GM08714 (cell line): ENCODE measurements around the gene RALB.
"Not testable (repeated sequence)": the region's sequence is repeated elsewhere in the genome, so short reads cannot be mapped to it uniquely, and the experiment has no call there.

Experiments
- H3K4me3 ChIP-seq: fragments of 200-500 bp; sonication (Bioruptor generic); 2 replicates; pipeline ENCODE4 v1.5.1; 2014; ENCODE audit warnings: mild to moderate bottlenecking, low read length, inconsistent platforms
- ZNF274 ChIP-seq: IDR thresholded peaks from 2 replicates; pipeline ENCODE4 v1.6.1; 2012; ENCODE audit warnings: mild to moderate bottlenecking, low read depth, low read length

The RALB gene

GRCh38 chr2:120258196-120258595 is 5.5 kb downstream of the RALB start:
- no peak for TF ChIP-seq ZNF274
- H3K4me3 ChIP-seq = no peak overlapping the region

GRCh38 chr2:120259939-120260338 is 7.3 kb downstream of the RALB start:
- not testable (repeated sequence) for H3K4me3 ChIP-seq

- no peak for TF ChIP-seq ZNF274
- no peak overlapping the region for H3K4me3 ChIP-seq
Observed at GRCh38 chr2:120260736-120261135, 8.1 kb downstream of the RALB start.

GRCh38 chr2:120261387-120262006 is 8.8 kb downstream of the RALB start:
- H3K4me3 ChIP-seq = no peak overlapping the region
- TF ChIP-seq ZNF274 = no peak

DNA sequence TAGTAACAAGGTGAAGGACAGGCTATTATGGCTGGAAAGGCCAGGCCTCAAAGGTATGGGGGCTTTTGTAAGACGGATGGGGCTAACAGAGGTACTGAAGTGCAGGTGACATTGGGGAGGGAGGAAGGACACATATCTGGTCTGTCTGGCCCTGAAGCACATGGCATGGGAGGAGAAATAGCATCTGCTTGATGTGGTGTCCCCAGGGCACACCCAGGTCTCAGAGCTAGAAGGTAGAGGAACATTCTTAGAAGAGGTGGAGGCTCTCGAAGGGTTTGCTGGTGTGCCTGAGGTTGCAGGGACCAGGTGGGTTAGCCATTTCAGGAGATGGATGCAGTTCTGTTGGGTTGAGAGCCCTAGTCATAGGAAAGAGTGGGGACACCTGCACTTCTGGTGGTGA is 9.5 kb downstream of the RALB start:
- no peak for TF ChIP-seq ZNF274
- H3K4me3 ChIP-seq = no peak overlapping the region

- no peak overlapping the region for H3K4me3 ChIP-seq
- no peak for TF ChIP-seq ZNF274
Observed at GRCh38 chr2:120262761-120263428, 10.2 kb downstream of the RALB start.

GRCh38 chr2:120265006-120265405 is 12.4 kb downstream of the RALB start:
- TF ChIP-seq ZNF274 = no peak
- no peak overlapping the region for H3K4me3 ChIP-seq

DNA sequence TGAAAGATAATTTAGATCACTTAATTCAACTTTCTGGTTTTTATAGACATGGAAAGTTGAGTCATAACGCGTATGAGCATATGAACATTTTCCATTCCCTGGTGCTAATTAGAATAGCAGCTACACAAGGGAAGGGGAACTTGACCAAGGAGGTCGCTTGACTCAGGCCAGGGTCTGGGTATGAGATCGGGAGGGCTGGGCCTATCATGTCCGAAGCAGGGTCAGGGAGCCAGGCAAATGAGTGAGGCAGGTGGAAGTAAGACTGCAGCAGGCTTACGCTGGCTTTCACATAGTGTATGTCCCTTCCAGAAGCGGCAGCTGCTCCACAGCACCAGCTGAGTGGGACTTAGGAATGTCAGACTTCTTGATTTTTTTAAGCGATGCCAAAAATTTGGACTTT is 14.7 kb downstream of the RALB start:
- no peak for TF ChIP-seq ZNF274
- H3K4me3 ChIP-seq = no peak overlapping the region

GRCh38 chr2:120269076-120269744 is 16.6 kb downstream of the RALB start:
- no peak overlapping the region for H3K4me3 ChIP-seq
- no peak for TF ChIP-seq ZNF274

- H3K4me3 ChIP-seq = no peak overlapping the region
- TF ChIP-seq ZNF274 = no peak
Observed at GRCh38 chr2:120269816-120270215, 17.2 kb downstream of the RALB start.

- no peak overlapping the region for H3K4me3 ChIP-seq
- no peak for TF ChIP-seq ZNF274
Observed at GRCh38 chr2:120271711-120272379, 19.2 kb downstream of the RALB start.

- no peak for TF ChIP-seq ZNF274
Observed at GRCh38 chr2:120272763-120273481, 20.3 kb downstream of the RALB start.

GRCh38 chr2:120275617-120276400 is 23.2 kb downstream of the RALB start:
- TF ChIP-seq ZNF274 = no peak
- no peak overlapping the region for H3K4me3 ChIP-seq

More at GRCh38 chr2:120272763-120273481, 20.3 kb downstream of the RALB start:
- no peak overlapping the region for H3K4me3 ChIP-seq
